Measurements from ENCODE around the gene POLR3B.
"Not testable (repeated sequence)": the region's sequence is repeated elsewhere in the genome, so short reads cannot be mapped to it uniquely, and the experiment has no call there.

Gene POLR3B

DNA sequence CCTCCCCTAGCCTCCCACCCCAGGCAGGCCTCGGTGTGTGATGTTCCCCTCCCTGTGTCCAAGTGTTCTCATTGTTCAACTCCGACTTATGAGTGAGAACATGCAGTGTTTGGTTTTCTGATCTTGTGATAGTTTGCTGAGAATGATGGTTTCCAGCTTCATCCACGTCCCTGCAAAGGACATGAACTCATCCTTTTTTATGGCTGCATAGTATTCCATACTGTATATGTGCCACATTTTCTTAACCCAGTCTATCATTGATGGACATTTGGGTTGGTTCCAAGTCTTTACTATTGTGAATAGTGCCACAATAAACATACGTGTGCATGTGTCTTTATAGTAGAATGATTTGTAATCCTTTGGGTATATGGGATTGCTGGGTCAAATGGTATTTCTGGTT lies 108.1 kb downstream of the POLR3B start:
- DNase-seq (ENCODE audit: low read depth): not testable (repeated sequence)

DNA sequence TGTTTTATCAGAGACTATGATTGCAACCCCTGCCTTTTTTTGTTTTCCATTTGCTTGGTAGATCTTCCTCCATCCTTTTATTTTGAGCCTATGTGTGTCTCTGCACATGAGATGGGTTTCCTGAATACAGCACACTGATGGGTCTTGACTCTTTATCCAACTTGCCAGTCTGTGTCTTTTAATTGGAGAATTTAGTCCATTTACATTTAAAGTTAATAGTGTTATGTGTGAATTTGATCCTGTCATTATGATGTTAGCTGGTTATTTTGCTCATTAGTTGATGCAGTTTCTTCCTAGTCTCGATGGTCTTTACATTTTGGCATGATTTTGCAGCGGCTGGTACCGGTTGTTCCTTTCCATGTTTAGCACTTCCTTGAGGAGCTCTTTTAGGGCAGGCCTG lies 118.1 kb downstream of the POLR3B start:
- DNase-seq (ENCODE audit: low read depth): not testable (repeated sequence)

- DNase-seq (ENCODE audit: low read depth): not testable (repeated sequence)
These were observed 120.1 kb downstream of the POLR3B start for GRCh38 chr12:106477627-106478026.

DNA sequence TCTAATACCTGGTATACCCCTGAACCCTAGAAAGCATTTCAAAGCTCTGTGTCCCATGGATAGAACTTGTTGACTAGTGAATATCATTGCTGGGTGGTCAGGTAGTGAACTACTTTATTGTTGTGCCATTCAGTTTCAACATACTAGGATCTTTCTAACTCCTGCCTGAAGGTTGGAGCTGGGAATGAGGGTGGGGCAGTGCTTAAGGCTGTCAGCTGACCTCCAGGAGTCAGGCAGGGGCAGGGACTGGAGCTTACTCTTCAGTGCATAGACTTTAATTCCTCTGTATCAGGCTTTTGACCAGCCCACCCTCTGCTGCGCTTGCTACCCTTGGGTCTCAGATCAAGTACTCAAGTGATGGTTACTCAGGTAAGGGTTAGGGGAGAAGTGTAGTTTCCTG lies 122.7 kb downstream of the POLR3B start:
- no peak for DNase-seq (ENCODE audit: low read depth)

DNA sequence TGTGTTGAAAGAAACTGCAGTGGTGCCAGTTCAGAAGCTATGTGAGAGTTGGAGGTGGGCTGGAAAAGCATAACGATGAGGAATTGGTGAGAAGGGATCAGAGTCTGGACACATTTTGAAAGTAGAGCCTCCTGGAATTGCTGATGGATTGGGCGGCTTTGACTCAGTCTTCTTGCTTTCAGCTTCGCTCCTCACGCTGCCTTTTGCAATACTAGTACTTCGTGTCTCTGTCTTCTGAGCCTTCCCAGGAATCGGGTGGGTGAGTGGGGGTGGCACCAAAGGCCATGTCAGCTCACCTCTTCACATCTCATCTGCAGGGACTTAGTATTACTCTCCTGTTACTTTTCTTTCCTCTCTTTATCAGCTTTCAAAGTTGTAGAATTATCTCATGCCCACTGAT lies 123.7 kb downstream of the POLR3B start:
- DNase-seq (ENCODE audit: low read depth): no peak

DNA sequence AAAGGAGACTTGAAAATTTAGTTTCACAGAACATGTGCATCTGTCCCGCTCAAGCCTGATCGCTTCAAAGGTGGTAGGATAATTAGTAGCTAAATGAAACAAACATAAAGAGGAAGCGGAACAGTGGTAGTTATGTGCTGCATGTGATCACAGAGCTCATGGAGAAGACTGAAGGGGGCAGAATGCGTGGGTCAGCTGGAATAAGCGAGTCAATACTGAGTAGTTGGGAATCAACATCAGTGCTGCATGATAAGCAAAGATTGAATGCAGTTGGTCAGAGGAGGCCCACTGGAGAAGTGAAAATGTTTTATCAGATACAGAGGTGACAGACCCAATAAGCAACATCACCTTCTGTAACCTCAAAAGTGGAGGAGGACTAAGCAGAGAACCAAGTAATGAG lies 130.1 kb downstream of the POLR3B start:
- no peak for DNase-seq (ENCODE audit: low read depth)

DNA sequence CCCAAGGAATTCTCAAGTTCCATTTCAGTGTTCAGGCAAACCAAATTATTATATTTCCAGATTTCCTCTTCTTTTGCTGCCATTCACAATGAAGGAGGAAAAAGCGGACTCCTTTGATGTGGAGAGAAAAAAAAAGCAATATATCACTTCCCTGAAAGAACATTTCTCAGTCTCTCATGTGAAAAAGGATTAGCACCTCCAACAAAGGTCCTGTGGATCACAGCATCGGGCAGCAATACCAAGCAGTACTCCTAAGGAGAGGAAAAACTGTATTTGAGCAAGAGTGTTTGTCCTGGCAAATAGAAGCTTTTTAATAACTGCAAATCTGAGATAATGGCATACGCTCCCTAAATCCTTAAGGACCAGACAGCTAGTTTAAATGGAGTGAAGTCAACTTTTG lies 131.3 kb downstream of the POLR3B start:
- no peak for DNase-seq (ENCODE audit: low read depth)

- no peak for DNase-seq (ENCODE audit: low read depth)
These were observed 132.7 kb downstream of the POLR3B start for GRCh38 chr12:106490264-106490663.

DNA sequence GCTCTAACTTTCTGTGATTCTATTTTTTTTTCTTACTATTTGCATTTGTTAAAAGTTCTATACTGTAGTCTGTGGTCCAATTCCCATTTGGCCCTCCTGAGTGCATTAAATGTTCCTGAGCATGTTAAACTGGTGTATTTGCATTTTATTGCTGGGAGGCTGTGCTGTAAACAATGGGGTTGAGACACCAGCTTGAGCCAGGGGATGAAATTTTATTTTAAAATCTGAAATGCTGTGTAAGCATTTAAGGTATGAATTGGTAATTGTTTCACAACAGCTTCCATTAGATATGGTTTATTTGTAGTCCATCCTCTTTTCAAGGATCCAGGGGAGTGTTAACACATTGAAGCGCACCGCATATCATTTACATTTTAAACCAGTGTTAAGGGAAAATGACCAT lies 135.3 kb downstream of the POLR3B start:
- DNase-seq (ENCODE audit: low read depth): no peak

DNA sequence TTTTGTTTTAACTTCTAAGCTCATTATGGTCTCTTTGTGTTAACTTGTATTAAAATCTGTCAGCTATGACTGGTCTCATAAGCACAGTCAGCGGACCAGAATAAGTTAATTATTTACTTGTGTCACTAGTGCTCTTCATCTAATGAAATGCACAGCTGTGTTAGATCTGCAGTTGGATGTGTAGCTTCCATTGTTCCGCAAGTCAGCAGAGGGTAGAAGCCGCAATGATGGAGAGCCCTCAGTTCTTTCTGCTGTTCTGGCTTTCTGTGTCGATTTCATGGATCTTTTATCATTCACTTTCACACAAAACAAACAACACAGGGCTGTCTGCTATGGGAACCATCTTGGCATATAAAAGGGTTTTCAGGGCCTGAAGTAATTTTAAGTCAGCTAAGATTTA lies 136.0 kb downstream of the POLR3B start:
- DNase-seq (ENCODE audit: low read depth): no peak

GRCh38 chr12:106495354-106495965 lies 137.9 kb downstream of the POLR3B start:
- no peak for DNase-seq (ENCODE audit: low read depth)

DNA sequence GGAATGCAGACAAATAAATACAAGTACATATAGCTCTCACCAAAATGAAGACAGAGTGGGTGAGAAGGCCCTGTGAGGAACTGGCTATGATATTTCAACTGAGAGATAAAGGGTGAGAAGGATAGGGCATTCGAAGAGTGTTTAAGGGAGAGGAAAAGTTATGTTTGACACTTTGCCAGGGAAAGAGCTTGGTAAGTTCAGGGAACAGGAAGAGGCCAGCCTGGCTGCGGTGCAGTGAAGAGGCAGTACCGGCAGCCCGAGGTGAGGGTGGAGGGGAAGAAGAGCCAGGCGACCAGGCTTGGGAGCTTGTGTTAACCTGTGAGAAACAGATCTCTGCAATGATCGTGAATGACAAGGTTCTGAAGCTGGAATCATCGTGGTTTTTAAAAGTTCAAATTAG lies 140.5 kb downstream of the POLR3B start:
- no peak for DNase-seq (ENCODE audit: low read depth)

DNA sequence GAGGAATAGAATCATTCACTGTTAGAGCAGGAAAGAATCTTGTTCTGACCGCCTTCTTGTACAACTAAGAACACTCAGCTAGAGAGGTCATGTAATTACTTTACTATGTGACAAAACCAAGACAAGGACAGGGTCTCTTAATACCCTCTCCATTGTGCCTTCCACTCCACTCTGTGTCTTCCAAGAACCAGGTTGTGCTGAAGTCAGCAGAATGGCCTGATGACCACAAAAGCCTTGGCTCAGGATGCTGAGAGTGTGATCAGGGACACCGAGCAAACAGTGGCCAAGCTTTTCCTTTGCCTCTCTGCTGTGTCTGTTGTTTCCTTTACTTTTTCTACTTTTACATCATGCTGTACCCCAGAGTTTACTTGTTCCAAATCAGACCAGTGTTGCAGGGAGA lies 142.1 kb downstream of the POLR3B start:
- DNase-seq (ENCODE audit: low read depth): no peak

- no peak for DNase-seq (ENCODE audit: low read depth)
These were observed 149.1 kb downstream of the POLR3B start for GRCh38 chr12:106506691-106507090.

- DNase-seq (ENCODE audit: low read depth): no peak
These were observed 151.4 kb downstream of the POLR3B start for GRCh38 chr12:106508966-106509365.

- DNase-seq (ENCODE audit: low read depth): no peak
These were observed 153.8 kb downstream of the POLR3B start for GRCh38 chr12:106511365-106511764.

DNA sequence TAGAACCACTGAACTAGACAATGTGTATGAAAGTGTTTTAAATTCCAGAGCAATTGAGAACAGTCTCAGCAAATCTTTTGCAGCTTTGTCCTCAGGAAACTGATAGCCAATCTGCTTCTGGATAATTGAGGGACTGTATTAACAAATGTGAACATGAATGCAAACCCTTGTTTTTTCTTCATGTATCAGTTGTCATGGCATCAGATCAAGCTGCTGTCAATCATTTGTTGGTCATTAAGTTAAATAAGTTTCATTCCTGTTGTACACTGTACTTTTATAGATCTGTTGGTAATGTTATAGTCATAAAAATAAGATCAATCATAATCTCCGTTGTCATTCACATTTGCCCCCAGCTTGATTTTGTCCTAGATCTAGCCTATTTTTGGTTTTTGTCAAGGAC lies 159.8 kb downstream of the POLR3B start:
- DNase-seq (ENCODE audit: low read depth): no peak

- no peak for DNase-seq (ENCODE audit: low read depth)
These were observed 162.1 kb downstream of the POLR3B start for GRCh38 chr12:106519607-106520021.

DNA sequence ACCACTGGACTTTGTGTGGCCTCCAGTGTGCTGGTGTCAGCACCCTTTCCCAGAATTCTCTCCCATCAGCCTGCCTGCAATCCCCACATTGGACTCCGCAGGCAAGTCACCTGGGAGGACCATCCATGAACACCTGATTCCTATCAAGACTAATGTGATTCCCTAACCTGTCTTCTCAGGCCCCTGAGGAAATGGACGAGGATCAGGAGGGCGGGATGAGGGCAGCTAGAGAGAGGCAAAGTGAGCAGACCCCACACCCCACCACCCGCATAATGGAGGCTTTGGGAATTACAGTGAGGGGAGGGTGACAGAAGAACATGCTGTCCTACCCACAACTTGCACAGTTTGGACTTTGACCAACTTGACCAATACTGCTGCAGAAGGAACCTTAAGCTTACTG lies 164.4 kb downstream of the POLR3B start:
- no peak for DNase-seq (ENCODE audit: low read depth)

DNA sequence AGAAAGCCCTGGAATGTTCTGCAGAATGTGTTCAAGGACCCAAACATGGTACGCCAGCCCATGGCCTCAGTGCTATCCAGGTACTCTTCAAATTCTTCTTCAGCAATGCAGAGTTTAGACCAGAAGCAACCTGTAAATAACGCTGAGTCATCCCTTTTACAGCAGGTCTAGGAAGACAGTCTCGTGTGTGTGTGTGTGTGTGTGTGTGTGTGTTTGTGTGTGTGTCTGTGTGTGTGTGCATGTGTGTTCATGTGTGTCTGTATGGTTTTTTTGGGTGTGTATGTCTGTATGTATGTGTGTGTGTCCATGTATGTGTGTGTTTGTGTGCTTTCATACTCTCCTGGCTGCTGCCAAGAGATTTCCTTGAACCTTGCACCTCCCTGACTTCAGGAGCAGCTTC lies 165.2 kb downstream of the POLR3B start:
- no peak for DNase-seq (ENCODE audit: low read depth)

DNA sequence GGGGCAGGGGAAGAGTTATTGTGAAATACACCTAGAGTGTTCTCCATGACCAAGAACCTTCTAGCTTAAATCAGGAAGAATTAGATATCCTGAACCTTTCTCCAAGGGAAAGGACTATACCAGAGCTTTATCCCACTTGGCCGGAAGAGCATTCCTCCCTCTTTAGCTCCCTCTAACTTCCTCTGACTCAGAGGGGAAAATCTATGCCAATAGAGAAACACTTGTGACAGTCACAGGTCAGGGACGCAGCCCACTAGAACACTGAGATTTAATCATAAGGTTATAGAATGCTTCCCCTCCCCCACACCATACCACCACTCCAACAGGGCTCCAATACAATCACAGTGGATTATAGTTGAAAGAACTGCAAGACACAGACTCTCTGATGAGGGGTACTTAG lies 169.8 kb downstream of the POLR3B start:
- DNase-seq (ENCODE audit: low read depth): no peak

- DNase-seq (ENCODE audit: low read depth): no peak
These were observed 183.7 kb downstream of the POLR3B start for GRCh38 chr12:106541201-106541600.

DNA sequence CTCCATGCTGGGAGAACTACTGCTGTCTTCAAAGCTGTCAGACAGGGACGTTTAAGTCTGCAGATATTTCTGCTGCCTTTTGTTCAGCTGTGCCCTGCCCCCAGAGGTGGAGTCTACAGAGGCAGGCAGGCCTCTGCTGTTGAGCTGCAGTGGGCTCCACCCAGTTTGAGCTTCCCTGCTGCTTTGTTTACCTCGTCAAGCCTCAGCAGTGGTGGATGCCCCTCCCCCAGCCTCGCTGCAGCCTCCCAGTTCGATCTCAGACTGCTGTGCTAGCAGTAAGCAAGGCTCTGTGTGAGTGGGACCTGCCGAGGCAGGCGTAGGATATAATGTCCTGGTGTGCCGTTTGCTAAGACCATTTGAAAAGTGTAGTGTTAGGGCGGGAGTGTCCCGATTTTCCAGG lies 193.9 kb downstream of the POLR3B start:
- DNase-seq (ENCODE audit: low read depth): no peak

- DNase-seq (ENCODE audit: low read depth): no peak
These were observed 194.7 kb downstream of the POLR3B start for GRCh38 chr12:106552228-106552627.
